Left lung (tissue), 14 donors: Measurements from ENCODE around the gene MAGEA12. TPM values are rescaled to one million over a fixed set of nuclear protein-coding genes. Genes with fewer than 3 reads are reported as not detected.
"Not testable (repeated sequence)": the region's sequence is repeated elsewhere in the genome, so short reads cannot be mapped to it uniquely, and the experiment has no call there.

Experiments
- ATAC-seq: fragments of 200-7000 bp; cut with Tn5 transposase; one replicate; pipeline ENCODE4 v1.9.1; 2020; ENCODE audit warnings: moderate library complexity
- DNase-seq, 4 donors: peaks; one replicate each; pipeline ENCODE4 v3.0.0-alpha.2; 2013 to 2020
- H3K27ac ChIP-seq, 2 donors: fragments of 200-600 bp; sonication (generic) in 1 of 2; one replicate each; pipeline versions ENCODE4 v1.5.0 to v1.8.0; 2020 to 2021
- H3K27me3 ChIP-seq, 2 donors: fragments of 200-600 bp; sonication (generic) in 1 of 2; one replicate each; pipeline versions ENCODE4 v1.5.0 to v1.8.0; 2020 to 2021
- H3K36me3 ChIP-seq, 2 donors: fragments of 200-600 bp; sonication (generic) in 1 of 2; one replicate each; pipeline versions ENCODE4 v1.5.0 to v1.8.0; 2020 to 2021
- H3K4me1 ChIP-seq, 2 donors: fragments of 200-600 bp; one replicate each; pipeline ENCODE4 v1.8.0; 2021
- H3K4me3 ChIP-seq, 2 donors: fragments of 200-600 bp; sonication (generic) in 1 of 2; one replicate each; pipeline versions ENCODE4 v1.5.0 to v1.8.0; 2020 to 2021; ENCODE audit warnings: mild to moderate bottlenecking in 1 of 2
- H3K9me3 ChIP-seq, 2 donors: fragments of 200-600 bp; sonication (generic) in 1 of 2; one replicate each; pipeline versions ENCODE4 v1.5.0 to v1.8.0; 2020 to 2021
- intact Hi-C, 2 donors: fragments of 100-400 bp; cut with DNase I; formaldehyde crosslinking; loops; one replicate each; pipeline versions ENCODE4 v1.11.2 to v1.14.2; 2022
- long read RNA-seq, 12 donors: library from polyadenylated mRNA in 2 of 12; unstranded in 2 of 12; transcript quantifications; one replicate each; pipeline ENCODE4 v2.0.0 and lab custom pipeline, GENCODE V29; 2019 to 2026
- polyA plus RNA-seq, 6 donors: library from polyadenylated mRNA; unstranded; fragments of 120-200 nt; gene quantifications; one replicate each; pipeline ENCODE4 v1.2.1, GENCODE V29; 2013; ENCODE audit not compliant: insufficient read length in 6 of 6
- total RNA-seq, 2 donors: library from RNA; stranded (reverse); fragmentation: NEBNext Ultra II Directional; extraction: Animal tissue kit (Norgen Biotek cat#: 25700); gene quantifications; one replicate each; pipeline ENCODE4 v1.2.1, GENCODE V29; 2021
- TF ChIP-seq, protein P1 (sequence below), 2 donors: fragments of 200-600 bp; sonication (generic) in 1 of 2; IDR thresholded peaks; one replicate each; pipeline versions ENCODE4 v1.5.0 to v1.8.0; 2021; ENCODE audit warnings: antibody characterized with exemption in 2 of 2
- donor health status: DM: no; HTN: yes; CAD: no.
- donor health status: DM: no; HTN: no; CAD: no.

The MAGEA12 gene, protein sequence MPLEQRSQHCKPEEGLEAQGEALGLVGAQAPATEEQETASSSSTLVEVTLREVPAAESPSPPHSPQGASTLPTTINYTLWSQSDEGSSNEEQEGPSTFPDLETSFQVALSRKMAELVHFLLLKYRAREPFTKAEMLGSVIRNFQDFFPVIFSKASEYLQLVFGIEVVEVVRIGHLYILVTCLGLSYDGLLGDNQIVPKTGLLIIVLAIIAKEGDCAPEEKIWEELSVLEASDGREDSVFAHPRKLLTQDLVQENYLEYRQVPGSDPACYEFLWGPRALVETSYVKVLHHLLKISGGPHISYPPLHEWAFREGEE
- not detected for total RNA-seq
- not detected for polyA plus RNA-seq
- long read RNA-seq, donor 1, result 0 reads
- long read RNA-seq, donor 2, result 0 reads
- long read RNA-seq, donor 3, result 0 reads
- long read RNA-seq, donor 4, result 0 reads
- long read RNA-seq, donor 5, result 0 reads
- long read RNA-seq, donor 6, result 0 reads
- long read RNA-seq, donor 7, result 0 reads
- long read RNA-seq, donor 8, result 0 reads
- long read RNA-seq, donor 9, result 0 reads
- long read RNA-seq, donor 10, result 0 reads
- long read RNA-seq, donor 11, result 0 reads
- long read RNA-seq, donor 12, result 0 reads

DNA sequence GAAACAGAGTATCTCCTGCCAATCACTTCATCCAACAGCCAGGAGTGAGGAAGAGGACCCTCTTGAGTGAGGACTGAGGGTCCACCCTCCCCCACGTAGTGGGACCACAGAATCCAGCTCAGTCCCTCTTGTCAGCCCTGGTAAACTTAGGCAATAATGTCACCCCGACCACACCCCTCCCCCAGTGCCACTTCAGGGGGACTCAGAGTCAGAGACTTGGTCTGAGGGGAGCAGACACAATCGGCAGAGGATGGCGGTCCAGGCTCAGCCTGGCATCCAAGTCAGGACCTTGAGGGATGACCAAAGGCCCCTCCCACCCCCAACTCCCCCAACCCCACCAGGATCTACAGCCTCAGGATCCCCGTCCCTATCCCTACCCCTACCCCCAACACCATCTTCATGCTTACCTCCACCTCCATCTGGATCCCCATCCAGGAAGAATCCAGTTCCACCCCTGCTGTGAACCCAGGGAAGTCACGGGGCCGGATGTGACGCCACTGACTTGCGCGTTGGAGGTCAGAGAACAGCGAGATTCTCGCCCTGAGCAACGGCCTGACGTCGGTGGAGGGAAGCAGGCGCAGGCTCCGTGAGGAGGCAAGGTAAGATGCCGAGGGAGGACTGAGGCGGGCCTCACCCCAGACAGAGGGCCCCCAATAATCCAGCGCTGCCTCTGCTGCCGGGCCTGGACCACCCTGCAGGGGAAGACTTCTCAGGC lies at the start of gene MAGEA12, which contains the start of gene CSAG1:
MAGEA12 (plus strand) TSS at position 497 of the 715 bp plus-strand sequence. CDS start 2,405 bp downstream, outside the sequence.
CSAG1 (minus strand) TSS at position 461 of the 715 bp plus-strand sequence. CDS start 1,261 bp downstream, outside the sequence.
- TF ChIP-seq, protein P1, sequence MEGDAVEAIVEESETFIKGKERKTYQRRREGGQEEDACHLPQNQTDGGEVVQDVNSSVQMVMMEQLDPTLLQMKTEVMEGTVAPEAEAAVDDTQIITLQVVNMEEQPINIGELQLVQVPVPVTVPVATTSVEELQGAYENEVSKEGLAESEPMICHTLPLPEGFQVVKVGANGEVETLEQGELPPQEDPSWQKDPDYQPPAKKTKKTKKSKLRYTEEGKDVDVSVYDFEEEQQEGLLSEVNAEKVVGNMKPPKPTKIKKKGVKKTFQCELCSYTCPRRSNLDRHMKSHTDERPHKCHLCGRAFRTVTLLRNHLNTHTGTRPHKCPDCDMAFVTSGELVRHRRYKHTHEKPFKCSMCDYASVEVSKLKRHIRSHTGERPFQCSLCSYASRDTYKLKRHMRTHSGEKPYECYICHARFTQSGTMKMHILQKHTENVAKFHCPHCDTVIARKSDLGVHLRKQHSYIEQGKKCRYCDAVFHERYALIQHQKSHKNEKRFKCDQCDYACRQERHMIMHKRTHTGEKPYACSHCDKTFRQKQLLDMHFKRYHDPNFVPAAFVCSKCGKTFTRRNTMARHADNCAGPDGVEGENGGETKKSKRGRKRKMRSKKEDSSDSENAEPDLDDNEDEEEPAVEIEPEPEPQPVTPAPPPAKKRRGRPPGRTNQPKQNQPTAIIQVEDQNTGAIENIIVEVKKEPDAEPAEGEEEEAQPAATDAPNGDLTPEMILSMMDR (IDR thresholded peaks at IDR 0.05), result no peak
- Histone ChIP-seq H3K27me3 (no peaks in the 10 kb centered on the region), H3K27ac (no peak within 1 kb of the TSS), H3K9me3 (no peaks in the 10 kb centered on the region), H3K36me3 (no peaks in the 10 kb centered on the region), H3K4me3 (no peak within 1 kb of the TSS), H3K4me1 (no peaks in the 10 kb centered on the region)
- DNase-seq (no peak), ATAC-seq (no peak)
- intact Hi-C loops, result no loop called here

DNA sequence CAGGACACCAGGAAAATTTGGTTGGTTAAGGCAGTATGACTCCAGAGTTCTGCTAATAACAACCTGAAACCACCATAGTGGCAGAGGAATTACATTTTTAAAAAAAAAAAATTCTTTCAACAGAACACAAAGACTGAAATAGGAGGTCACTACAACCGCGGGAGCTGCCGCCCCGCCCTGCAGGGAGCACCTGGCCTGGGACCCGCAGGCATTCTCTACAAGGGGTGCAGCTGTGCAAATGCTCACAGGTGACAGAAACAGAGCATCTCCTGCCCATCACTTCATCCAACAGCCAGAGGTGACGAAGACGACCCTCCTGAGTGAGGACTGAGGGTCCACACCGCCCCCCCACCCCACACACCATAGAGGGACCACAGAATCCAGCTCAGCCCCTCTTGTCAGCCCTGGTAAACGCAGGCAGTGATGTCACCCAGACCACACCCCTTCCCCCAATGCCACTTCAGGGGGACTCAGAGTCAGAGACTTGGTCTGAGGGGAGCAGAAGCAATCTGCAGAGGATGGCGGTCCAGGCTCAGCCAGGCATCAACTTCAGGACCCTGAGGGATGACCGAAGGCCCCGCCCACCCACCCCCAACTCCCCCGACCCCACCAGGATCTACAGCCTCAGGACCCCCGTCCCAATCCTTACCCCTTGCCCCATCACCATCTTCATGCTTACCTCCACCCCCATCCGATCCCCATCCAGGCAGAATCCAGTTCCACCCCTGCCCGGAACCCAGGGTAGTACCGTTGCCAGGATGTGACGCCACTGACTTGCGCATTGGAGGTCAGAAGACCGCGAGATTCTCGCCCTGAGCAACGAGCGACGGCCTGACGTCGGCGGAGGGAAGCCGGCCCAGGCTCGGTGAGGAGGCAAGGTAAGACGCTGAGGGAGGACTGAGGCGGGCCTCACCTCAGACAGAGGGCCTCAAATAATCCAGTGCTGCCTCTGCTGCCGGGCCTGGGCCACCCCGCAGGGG lies 35.3 kb upstream of the MAGEA12 start, which contains the start of gene MAGEA3:
MAGEA3 (plus strand) TSS at position 843 of the 980 bp plus-strand sequence. CDS start 2,039 bp downstream, outside the sequence.
- H3K27ac ChIP-seq, intact Hi-C loops, H3K36me3 ChIP-seq, ATAC-seq, H3K4me1 ChIP-seq, H3K4me3 ChIP-seq, DNase-seq, H3K27me3 ChIP-seq, H3K9me3 ChIP-seq: not testable (repeated sequence)

DNA sequence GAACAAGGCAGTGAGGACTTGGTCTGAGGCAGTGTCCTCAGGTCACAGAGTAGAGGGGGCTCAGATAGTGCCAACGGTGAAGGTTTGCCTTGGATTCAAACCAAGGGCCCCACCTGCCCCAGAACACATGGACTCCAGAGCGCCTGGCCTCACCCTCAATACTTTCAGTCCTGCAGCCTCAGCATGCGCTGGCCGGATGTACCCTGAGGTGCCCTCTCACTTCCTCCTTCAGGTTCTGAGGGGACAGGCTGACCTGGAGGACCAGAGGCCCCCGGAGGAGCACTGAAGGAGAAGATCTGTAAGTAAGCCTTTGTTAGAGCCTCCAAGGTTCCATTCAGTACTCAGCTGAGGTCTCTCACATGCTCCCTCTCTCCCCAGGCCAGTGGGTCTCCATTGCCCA lies 33.2 kb upstream of the MAGEA12 start:
- H3K27ac ChIP-seq, H3K4me1 ChIP-seq, H3K36me3 ChIP-seq, H3K4me3 ChIP-seq, intact Hi-C loops, H3K9me3 ChIP-seq, H3K27me3 ChIP-seq, ATAC-seq: not testable (repeated sequence)
- peak in 1 of 4 donors; percentile 26 for DNase-seq

DNA sequence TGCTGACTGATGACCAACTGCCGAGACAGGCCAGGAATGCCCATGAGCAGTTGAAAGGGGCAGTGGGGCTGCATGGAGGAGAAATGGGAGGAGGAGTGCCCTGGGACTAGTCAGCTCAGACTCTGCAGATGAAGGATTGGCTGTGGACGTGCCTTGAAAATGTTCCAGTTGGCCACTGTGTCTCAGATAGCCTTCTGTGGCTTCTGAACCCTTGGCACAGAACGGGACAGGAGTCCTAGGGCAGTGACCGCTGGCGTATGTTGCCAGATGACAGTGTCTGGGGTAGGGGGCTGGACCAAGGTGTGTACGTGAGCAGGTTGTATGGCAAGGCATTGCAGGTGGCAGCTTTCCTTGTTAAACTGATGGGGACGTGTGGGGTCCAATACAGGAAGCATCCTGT lies 27.1 kb upstream of the MAGEA12 start:
- H3K27ac ChIP-seq, DNase-seq, H3K27me3 ChIP-seq, ATAC-seq, H3K4me3 ChIP-seq, H3K36me3 ChIP-seq, H3K4me1 ChIP-seq, intact Hi-C loops, H3K9me3 ChIP-seq: not testable (repeated sequence)

DNA sequence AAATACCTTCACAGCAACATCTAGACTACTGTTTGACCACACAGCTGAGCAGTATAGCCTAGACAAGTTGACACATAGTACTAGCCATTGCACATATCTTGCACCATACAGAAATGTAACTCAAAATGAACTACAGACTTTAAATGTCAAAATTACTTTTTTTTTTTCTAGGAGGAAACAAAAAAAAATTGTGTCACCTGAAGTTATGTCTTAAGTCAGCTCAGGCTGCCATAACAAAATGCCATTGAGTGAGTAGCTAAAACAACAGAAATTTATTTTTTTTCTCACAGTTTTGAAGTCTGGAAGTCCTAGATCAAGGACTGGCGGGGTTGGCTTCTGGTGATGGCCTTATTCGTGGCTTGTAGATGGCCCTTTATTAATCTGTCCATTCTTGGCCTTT lies 24.4 kb upstream of the MAGEA12 start, which contains the start of gene CSAG2:
CSAG2 (minus strand) TSS at position 101 of the 400 bp plus-strand sequence. CDS start 161 bp downstream, outside the sequence.
- ATAC-seq, H3K36me3 ChIP-seq, H3K27ac ChIP-seq, H3K4me3 ChIP-seq, H3K9me3 ChIP-seq, DNase-seq, H3K27me3 ChIP-seq, intact Hi-C loops, H3K4me1 ChIP-seq: not testable (repeated sequence)

DNA sequence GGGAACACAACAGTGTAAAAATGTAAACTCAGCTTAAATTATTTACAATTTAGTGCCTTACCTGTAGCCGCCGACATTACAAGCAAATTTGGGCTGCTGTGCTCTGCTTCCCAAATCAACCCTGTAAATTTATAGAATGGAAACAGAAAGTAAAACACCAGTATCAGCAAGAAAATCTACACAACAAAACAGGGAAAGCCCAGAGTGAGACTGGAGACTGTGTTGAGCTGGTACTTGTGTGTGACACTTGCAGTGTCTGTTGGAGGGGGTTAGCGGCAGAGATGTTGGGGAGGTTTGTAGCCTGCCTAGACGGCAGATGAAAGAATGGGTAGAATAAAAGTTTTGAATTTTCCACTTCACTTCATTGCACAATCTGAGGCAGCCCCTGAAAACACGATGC lies 20.4 kb upstream of the MAGEA12 start:
- H3K27me3 ChIP-seq, H3K36me3 ChIP-seq, DNase-seq, H3K9me3 ChIP-seq, intact Hi-C loops, ATAC-seq, H3K4me3 ChIP-seq, H3K4me1 ChIP-seq, H3K27ac ChIP-seq: not testable (repeated sequence)

DNA sequence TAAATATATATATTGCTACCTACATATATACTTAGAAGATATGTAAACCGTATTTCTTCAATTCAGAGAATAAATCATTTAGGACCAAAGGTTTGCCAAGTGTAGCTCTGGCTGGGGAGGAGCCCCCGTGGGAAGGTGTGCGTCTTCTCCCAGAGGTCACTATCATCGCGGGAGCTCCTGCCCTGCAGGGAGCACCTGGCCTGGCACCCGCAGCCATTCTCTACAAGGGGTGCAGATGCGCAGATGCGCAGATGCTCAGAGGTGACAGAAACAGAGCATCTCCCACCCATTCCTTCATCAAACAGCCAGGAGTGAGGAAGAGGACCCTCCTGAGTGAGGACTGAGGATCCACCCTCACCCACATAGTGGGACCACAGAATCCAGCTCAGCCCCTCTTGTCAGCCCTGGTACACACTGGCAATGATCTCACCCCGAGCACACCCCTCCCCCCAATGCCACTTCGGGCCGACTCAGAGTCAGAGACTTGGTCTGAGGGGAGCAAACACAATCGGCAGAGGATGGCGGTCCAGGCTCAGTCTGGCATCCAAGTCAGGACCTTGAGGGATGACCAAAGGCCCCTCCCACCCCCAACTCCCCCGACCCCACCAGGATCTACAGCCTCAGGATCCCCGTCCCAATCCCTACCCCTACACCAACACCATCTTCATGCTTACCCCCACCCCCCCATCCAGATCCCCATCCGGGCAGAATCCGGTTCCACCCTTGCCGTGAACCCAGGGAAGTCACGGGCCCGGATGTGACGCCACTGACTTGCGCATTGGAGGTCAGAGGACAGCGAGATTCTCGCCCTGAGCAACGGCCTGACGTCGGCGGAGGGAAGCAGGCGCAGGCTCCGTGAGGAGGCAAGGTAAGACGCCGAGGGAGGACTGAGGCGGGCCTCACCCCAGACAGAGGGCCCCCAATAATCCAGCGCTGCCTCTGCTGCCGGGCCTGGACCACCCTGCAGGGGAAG lies 19.5 kb upstream of the MAGEA12 start, which contains the start of gene MAGEA2B:
MAGEA2B (plus strand) TSS at position 814 of the 973 bp plus-strand sequence. CDS start 2,479 bp downstream, outside the sequence.
- DNase-seq, ATAC-seq, H3K9me3 ChIP-seq, H3K36me3 ChIP-seq, H3K4me1 ChIP-seq, H3K4me3 ChIP-seq, H3K27me3 ChIP-seq, H3K27ac ChIP-seq, intact Hi-C loops: not testable (repeated sequence)
